Endothelial cell of umbilical vein (primary cell): ENCODE results near the gene PARP12. TPM values are rescaled to one million over a fixed set of nuclear protein-coding genes. Genes with fewer than 3 reads are reported as not detected.

Experiments
- BruUV-seq: library from RNA; stranded (reverse); fragments of 400-500 nt; replicated peaks from 2 replicates; lab custom pipeline; 2021; lab: Mats Ljungman, UMichigan
- CTCF ChIA-PET: fragments of 300-600, 350-600 bp; sonication (Branson Sonifier 250); formaldehyde crosslinking; loops from one replicate; lab custom pipeline; 2021; ENCODE audit warnings: antibody characterized with exemption, inconsistent platforms; lab: Charles Lee
- POLR2A ChIA-PET: fragments of 300-600, 350-600 bp; sonication (Branson Sonifier 250); formaldehyde crosslinking; loops from one replicate; lab custom pipeline; 2021; ENCODE audit warnings: antibody characterized with exemption, inconsistent platforms; lab: Charles Lee
- DNase-seq: peaks from one replicate; pipeline ENCODE4 v3.0.0-alpha.2; 2011; ENCODE audit warnings: low read depth, low spot score
- FAIRE-seq: peaks from 2 replicates; lab custom pipeline; 2011; peaks lifted over from hg19 to GRCh38; lab: Jason Lieb, UNC
- H2AFZ ChIP-seq: 2 replicates; pipeline ENCODE4 v1.6.0; 2012; ENCODE audit warnings: low read depth, low read length, control low read depth, inconsistent platforms
- H3K27ac ChIP-seq: 2 replicates; pipeline ENCODE4 v1.5.1; 2011; ENCODE audit warnings: low read depth, mild to moderate bottlenecking, control low read depth, low read length, moderate library complexity; ENCODE audit not compliant: insufficient read depth
- H3K27me3 ChIP-seq, 2 experiments: 2 replicates each; pipeline versions ENCODE4 v1.6.0 to v1.6.1; 2011; ENCODE audit warnings: low read length in 2 of 2, mixed read lengths in 1 of 2; ENCODE audit not compliant: control insufficient read depth in 2 of 2, insufficient read depth in 2 of 2
- H3K36me3 ChIP-seq, 2 experiments: 2 replicates in 1 of 2; 3 replicates in 1 of 2; pipeline ENCODE4 v1.5.1; 2011; ENCODE audit warnings: low read length in 2 of 2, mild to moderate bottlenecking in 1 of 2, moderate library complexity in 1 of 2; ENCODE audit not compliant: control insufficient read depth in 2 of 2, insufficient read depth in 2 of 2; ENCODE audit errors: extremely low read depth in 1 of 2
- H3K4me1 ChIP-seq: 3 replicates; pipeline ENCODE4 v1.5.1; 2011; ENCODE audit warnings: mild to moderate bottlenecking, low read length; ENCODE audit not compliant: control insufficient read depth, insufficient read depth; ENCODE audit errors: extremely low read depth
- H3K4me2 ChIP-seq: 2 replicates; pipeline ENCODE4 v1.6.1; 2011; ENCODE audit warnings: low read length, control low read depth, mixed read lengths; ENCODE audit not compliant: insufficient read depth
- H3K4me3 ChIP-seq, 3 experiments: fragments of 200-600 bp in 1 of 3; sonication (generic), shearing (Covaris generic) in 1 of 3; replicated peaks in 1 of 3; 2 replicates each; pipeline ENCODE4 v1.5.1; 2011 to 2016; ENCODE audit warnings: control low read depth in 3 of 3, low read length in 3 of 3, mild to moderate bottlenecking in 2 of 3, inconsistent platforms in 1 of 3, low read depth in 1 of 3, moderate library complexity in 1 of 3; ENCODE audit not compliant: insufficient read depth in 1 of 3
- H3K79me2 ChIP-seq: 2 replicates; pipeline ENCODE4 v1.6.0; 2012; ENCODE audit warnings: low read length, inconsistent platforms; ENCODE audit not compliant: control insufficient read depth, insufficient read depth
- H3K9ac ChIP-seq: replicated peaks from 2 replicates; pipeline ENCODE3; 2011; ENCODE audit warnings: low read length, control low read depth; ENCODE audit not compliant: insufficient read depth; ENCODE audit errors: extremely low read depth
- H3K9me1 ChIP-seq: replicated peaks from 3 replicates; pipeline ENCODE4 v1.6.0; 2011; ENCODE audit warnings: mild to moderate bottlenecking, low read length; ENCODE audit not compliant: control insufficient read depth, insufficient read depth; ENCODE audit errors: extremely low read depth
- H3K9me3 ChIP-seq: replicated peaks from 2 replicates; pipeline ENCODE4 v1.5.1; 2012; ENCODE audit warnings: low read length, inconsistent platforms; ENCODE audit not compliant: control insufficient read depth, insufficient read depth
- H4K20me1 ChIP-seq: replicated peaks from 2 replicates; pipeline ENCODE3; 2011; ENCODE audit warnings: mild to moderate bottlenecking, low read length; ENCODE audit not compliant: control insufficient read depth, insufficient read depth; ENCODE audit errors: extremely low read depth
- EZH2 ChIP-seq: IDR thresholded peaks from 2 replicates; pipeline ENCODE4 v1.6.1; 2012; ENCODE audit warnings: borderline replicate concordance, low read depth, mild to moderate bottlenecking, moderate library complexity, low read length, inconsistent platforms; ENCODE audit not compliant: severe bottlenecking
- FOS ChIP-seq: IDR thresholded peaks from 2 replicates; pipeline ENCODE4 v1.6.1; 2011; ENCODE audit warnings: mild to moderate bottlenecking, low read length, moderate library complexity, borderline replicate concordance; ENCODE audit not compliant: insufficient read depth
- GATA2 ChIP-seq: IDR thresholded peaks from 2 replicates; pipeline ENCODE4 v1.7.0; 2011; ENCODE audit warnings: low read depth, mild to moderate bottlenecking, moderate library complexity, mixed read lengths, low read length; ENCODE audit not compliant: insufficient read length, insufficient read depth
- JUN ChIP-seq: IDR thresholded peaks from 2 replicates; pipeline ENCODE4 v1.6.1; 2011; ENCODE audit warnings: borderline replicate concordance, low read depth; ENCODE audit not compliant: insufficient read length, insufficient read depth
- MYC ChIP-seq: IDR thresholded peaks from one replicate; pipeline ENCODE4 v1.6.1; 2011; ENCODE audit warnings: mild to moderate bottlenecking, low read depth, low read length
- POLR2A ChIP-seq: IDR thresholded peaks from 2 replicates; pipeline ENCODE4 v1.6.1; 2012; ENCODE audit warnings: low read depth, mild to moderate bottlenecking, control low read depth, low read length
- POLR2AphosphoS5 ChIP-seq: IDR thresholded peaks from 2 replicates; pipeline ENCODE4 v1.6.1; 2012; ENCODE audit warnings: low read depth, mild to moderate bottlenecking, control low read depth, low read length, moderate library complexity; ENCODE audit not compliant: insufficient read depth
- dilution Hi-C: fragments of 300-500 bp; cut with MboI; formaldehyde crosslinking; loops from one replicate; pipeline ENCODE4 v1.15.0; 2019; ENCODE audit warnings: low sequenced_read_pairs; ENCODE audit not compliant: extremely low pct_ligation_motif_present
- intact Hi-C: fragments of 100-400 bp; cut with micrococcal nuclease; formaldehyde crosslinking; loops from one replicate; pipeline ENCODE4 v1.10.0; 2022
- polyA plus RNA-seq, 4 experiments: library from polyadenylated mRNA; depleted of rRNA in 3 of 4; stranded (reverse) in 3 of 4; unstranded in 1 of 4; fragments of >200 nt; gene quantifications; 2 replicates each; pipeline versions ENCODE4 v1.2.1 to v1.2.3, GENCODE V29; 2011 to 2012; ENCODE audit warnings: missing spikeins in 1 of 4
- total RNA-seq: library from RNA; stranded (reverse); gene quantifications from 2 replicates; pipeline ENCODE4 v1.2.3, GENCODE V29; 2021
- TF ChIP-seq, protein P1 (sequence below), 2 donors: IDR thresholded peaks; 1 replicate in 1 of 2; 2 replicates in 1 of 2; pipeline ENCODE4 v1.5.1; 2011; ENCODE audit warnings: low read length in 2 of 2, mild to moderate bottlenecking in 2 of 2, moderate library complexity in 2 of 2, control low read depth in 1 of 2, inconsistent platforms in 1 of 2, low read depth in 1 of 2; ENCODE audit not compliant: insufficient read depth in 1 of 2; ENCODE audit errors: extremely low read depth in 1 of 2
- TF ChIP-seq, protein P2 (sequence below): IDR thresholded peaks from 2 replicates; pipeline ENCODE4 v1.6.1; 2011; ENCODE audit not compliant: insufficient read depth, insufficient read length

PARP12 gene
- total and polyA plus RNA-seq, 2 donors (not counting 3 experiments of a cell fraction or from before 2014, with no cell fraction given): 65.4 to 83.2 TPM

DNA sequence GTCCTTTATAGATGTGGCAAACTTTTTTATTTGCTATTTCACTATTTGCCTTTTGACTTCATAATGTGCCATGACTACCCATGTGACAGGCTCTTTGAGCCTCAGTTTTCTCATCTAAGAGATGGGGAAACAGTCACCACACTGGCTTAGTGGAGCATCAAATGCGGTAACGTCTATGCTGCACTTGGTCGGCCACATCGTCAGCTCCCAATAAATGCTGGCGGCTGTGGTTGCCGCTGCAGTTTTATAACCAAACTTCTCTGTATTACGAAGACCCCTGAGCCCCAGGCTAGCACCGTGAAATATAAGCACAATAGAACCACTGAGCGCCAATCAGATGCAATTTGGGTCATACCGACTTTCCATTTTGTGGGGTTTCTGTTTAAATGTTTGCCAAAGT is 56.2 kb downstream of the PARP12 start:
- BruUV-seq: no TSS peak
- Histone ChIP-seq H3K9me3 (no peaks in the 10 kb centered on the region), H2AFZ (no peak overlapping the region), H3K4me2 (no peak overlapping the region), H3K79me2 (no peaks in the 10 kb centered on the region), H3K4me1 (no peaks in the 10 kb centered on the region), H3K27me3 (no peaks in the 10 kb centered on the region), H3K27ac (no peak overlapping the region), H3K4me3 (no peak overlapping the region), H3K36me3 (no peaks in the 10 kb centered on the region), H3K9ac (no peak overlapping the region), H4K20me1 (no peaks in the 10 kb centered on the region), H3K9me1 (no peaks in the 10 kb centered on the region)
- intact Hi-C loops (no loop called here), dilution Hi-C loops (loop anchor here (25.0 kb wide), 1 partner anchor 394 kb away; no protein-coding TSS in a partner anchor)
- ChIA-PET CTCF (interaction anchor here (0.7 to 12.2 kb wide), 16 partner anchors 12 to 572 kb away, joined by 3 to 233 read pairs (median 4); no protein-coding TSS in a partner anchor), POLR2A (no interaction called here)
- TF ChIP-seq, protein P1, sequence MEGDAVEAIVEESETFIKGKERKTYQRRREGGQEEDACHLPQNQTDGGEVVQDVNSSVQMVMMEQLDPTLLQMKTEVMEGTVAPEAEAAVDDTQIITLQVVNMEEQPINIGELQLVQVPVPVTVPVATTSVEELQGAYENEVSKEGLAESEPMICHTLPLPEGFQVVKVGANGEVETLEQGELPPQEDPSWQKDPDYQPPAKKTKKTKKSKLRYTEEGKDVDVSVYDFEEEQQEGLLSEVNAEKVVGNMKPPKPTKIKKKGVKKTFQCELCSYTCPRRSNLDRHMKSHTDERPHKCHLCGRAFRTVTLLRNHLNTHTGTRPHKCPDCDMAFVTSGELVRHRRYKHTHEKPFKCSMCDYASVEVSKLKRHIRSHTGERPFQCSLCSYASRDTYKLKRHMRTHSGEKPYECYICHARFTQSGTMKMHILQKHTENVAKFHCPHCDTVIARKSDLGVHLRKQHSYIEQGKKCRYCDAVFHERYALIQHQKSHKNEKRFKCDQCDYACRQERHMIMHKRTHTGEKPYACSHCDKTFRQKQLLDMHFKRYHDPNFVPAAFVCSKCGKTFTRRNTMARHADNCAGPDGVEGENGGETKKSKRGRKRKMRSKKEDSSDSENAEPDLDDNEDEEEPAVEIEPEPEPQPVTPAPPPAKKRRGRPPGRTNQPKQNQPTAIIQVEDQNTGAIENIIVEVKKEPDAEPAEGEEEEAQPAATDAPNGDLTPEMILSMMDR (IDR thresholded peaks at IDR 0.05; ENCODE audit: extremely low read depth in 1 of 2, insufficient read depth in 1 of 2, low read depth in 1 of 2, low read length in 2 of 2): no peak
- TF ChIP-seq EZH2 (no peak), MYC (no peak), POLR2AphosphoS5 (no peak), POLR2A (no peak), GATA2 (no peak), FOS (no peak), JUN (no peak)
- TF ChIP-seq, protein P2, sequence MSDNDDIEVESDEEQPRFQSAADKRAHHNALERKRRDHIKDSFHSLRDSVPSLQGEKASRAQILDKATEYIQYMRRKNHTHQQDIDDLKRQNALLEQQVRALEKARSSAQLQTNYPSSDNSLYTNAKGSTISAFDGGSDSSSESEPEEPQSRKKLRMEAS: no peak
- DNase-seq (no peak), FAIRE-seq (no peak)
